ENCODE results near the gene AGL.
A peak's percentile ranks its signal among the peaks of the same experiment; 100 is the strongest.

AGL gene

GRCh38 chr1:99969729-99970621, 119.8 kb downstream of the AGL start, which contains the start of gene SLC35A3:
TSS of gene SLC35A3 (plus strand) at chr1:99969996. CDS start at chr1:99993555, 23,559 bp downstream.
- Histone ChIP-seq H3K27ac (ENCODE audit: extremely low read depth, low read depth, low read length) (peak within 1 kb of the TSS; percentile 53), H3K9me3 (ENCODE audit: control insufficient read depth, insufficient read depth, low read depth, low read length) (no peaks in the 10 kb centered on the region), H3K36me3 (ENCODE audit: control insufficient read depth in 2 of 2, insufficient read depth in 1 of 2, low read length in 2 of 2) (peaks cover 3% of the 10 kb centered on the region in 2 experiments; a peak in 2 of 3 replicates), H3K4me3 (ENCODE audit: low read depth, low read length) (peak within 1 kb of the TSS; percentile 85), H3K4me1 (ENCODE audit: control insufficient read depth, insufficient read depth, low read length) (no peaks in the 10 kb centered on the region)
- POLR2A ChIA-PET: interaction anchor here (0.7 to 2.0 kb wide), 15 partner anchors 8 to 296 kb away, joined by 3 to 11 read pairs (median 5); partner anchors contain the start of genes AGL, DBT, FRRS1 and RTCA
- CTCF ChIA-PET: interaction anchor here (0.6 to 1.1 kb wide), 4 partner anchors 40 to 653 kb away, joined by 3 to 4 read pairs (median 3); no protein-coding TSS in a partner anchor
- TF ChIP-seq ZNF404 (tag by site-specific recombination; IDR thresholded peaks at IDR 0.05): no peak
- TF ChIP-seq ZNF596 (tag by site-specific recombination; IDR thresholded peaks at IDR 0.05): peak; percentile 28; the same call in 1 of the 2 replicates
- TF ChIP-seq IKZF3 (tag by site-specific recombination; IDR thresholded peaks at IDR 0.05): peak; percentile 46
- TF ChIP-seq ZNF580 (tag by site-specific recombination; IDR thresholded peaks at IDR 0.05): peak; percentile 89
- TF ChIP-seq ZNF221 (tag by site-specific recombination; IDR thresholded peaks at IDR 0.05; ENCODE audit: borderline replicate concordance): no peak
- TF ChIP-seq ZNF777 (tag by site-specific recombination; IDR thresholded peaks at IDR 0.05; ENCODE audit: borderline replicate concordance): peak; percentile 84
- peak; percentile 83 for TF ChIP-seq YY1 (tag by site-specific recombination; IDR thresholded peaks at IDR 0.05)
- no peak for TF ChIP-seq ZNF768 (tag by site-specific recombination; IDR thresholded peaks at IDR 0.05)
- TF ChIP-seq ZNF157 (tag by site-specific recombination; IDR thresholded peaks at IDR 0.05): no peak
- TF ChIP-seq ZNF488 (tag by site-specific recombination; IDR thresholded peaks at IDR 0.05): no peak
- no peak for TF ChIP-seq ZNF704 (tag by site-specific recombination; IDR thresholded peaks at IDR 0.05)
- TF ChIP-seq ZSCAN18 (tag by site-specific recombination; IDR thresholded peaks at IDR 0.05): no peak
- TF ChIP-seq ZNF423 (tag by site-specific recombination; IDR thresholded peaks at IDR 0.05): 0 out of 2 replicates have a peak, but pooled peaks have one; percentile 27
- TF ChIP-seq ZNF785 (tag by site-specific recombination; IDR thresholded peaks at IDR 0.05): no peak
- no peak for TF ChIP-seq ZNF521 (tag by site-specific recombination; IDR thresholded peaks at IDR 0.05)
- TF ChIP-seq ZNF140 (tag by site-specific recombination; IDR thresholded peaks at IDR 0.05): no peak
- no peak for TF ChIP-seq BCL11A (tag by site-specific recombination; IDR thresholded peaks at IDR 0.05; ENCODE audit: low read depth)
- TF ChIP-seq KLF17 (tag by site-specific recombination; IDR thresholded peaks at IDR 0.05): peak; percentile 83
- peak; percentile 98 for TF ChIP-seq ZBTB17 (tag by site-specific recombination; IDR thresholded peaks at IDR 0.05)
- TF ChIP-seq TSHZ1 (tag by site-specific recombination; IDR thresholded peaks at IDR 0.05; ENCODE audit: borderline replicate concordance): peak; percentile 31; the same call in 1 of the 2 replicates
- no peak for TF ChIP-seq ZNF558 (tag by site-specific recombination; IDR thresholded peaks at IDR 0.05)
- TF ChIP-seq ZBTB8A (tag by site-specific recombination; IDR thresholded peaks at IDR 0.05): peak; percentile 48
- peak; percentile 52; the same call in 1 of the 2 replicates for TF ChIP-seq HIC1 (tag by site-specific recombination; IDR thresholded peaks at IDR 0.05)
- no peak for TF ChIP-seq ZNF239 (tag by site-specific recombination; IDR thresholded peaks at IDR 0.05)
- no peak for TF ChIP-seq ZFP3 (tag by site-specific recombination; IDR thresholded peaks at IDR 0.05; ENCODE audit: low read depth)
- no peak for TF ChIP-seq ZNF248 (tag by site-specific recombination; IDR thresholded peaks at IDR 0.05)
